Stomach smooth muscle (tissue), 2 donors: ENCODE measurements around the gene UMAD1.

Source experiments
- H3K27ac ChIP-seq: one replicate; pipeline ENCODE4 v1.7.0; 2013; ENCODE audit warnings: mild to moderate bottlenecking, low read length, inconsistent platforms
- H3K27me3 ChIP-seq, 2 donors: one replicate each; pipeline ENCODE4 v1.7.0; 2013; ENCODE audit warnings: low read length in 2 of 2; ENCODE audit not compliant: insufficient read depth in 2 of 2, control insufficient read depth in 1 of 2
- H3K36me3 ChIP-seq, 2 donors: one replicate each; pipeline ENCODE4 v1.7.0; 2013; ENCODE audit warnings: low read length in 2 of 2; ENCODE audit not compliant: control insufficient read depth in 2 of 2, insufficient read depth in 2 of 2
- H3K4me1 ChIP-seq: one replicate; pipeline ENCODE4 v1.7.0; 2013; ENCODE audit warnings: low read length; ENCODE audit not compliant: control insufficient read depth, insufficient read depth
- H3K4me3 ChIP-seq, 2 donors: one replicate each; pipeline ENCODE4 v1.7.0; 2013; ENCODE audit warnings: low read length in 2 of 2
- H3K9ac ChIP-seq, 2 donors: one replicate each; pipeline ENCODE4 v1.7.0; 2013; ENCODE audit warnings: low read length in 2 of 2, mild to moderate bottlenecking in 1 of 2
- H3K9me3 ChIP-seq, 2 donors: one replicate each; pipeline ENCODE4 v1.7.0; 2013; ENCODE audit warnings: low read length in 2 of 2; ENCODE audit not compliant: control insufficient read depth in 2 of 2
- donor health status: healthy.
- donor health status: Pancreatic carcinoma.

The UMAD1 gene

DNA sequence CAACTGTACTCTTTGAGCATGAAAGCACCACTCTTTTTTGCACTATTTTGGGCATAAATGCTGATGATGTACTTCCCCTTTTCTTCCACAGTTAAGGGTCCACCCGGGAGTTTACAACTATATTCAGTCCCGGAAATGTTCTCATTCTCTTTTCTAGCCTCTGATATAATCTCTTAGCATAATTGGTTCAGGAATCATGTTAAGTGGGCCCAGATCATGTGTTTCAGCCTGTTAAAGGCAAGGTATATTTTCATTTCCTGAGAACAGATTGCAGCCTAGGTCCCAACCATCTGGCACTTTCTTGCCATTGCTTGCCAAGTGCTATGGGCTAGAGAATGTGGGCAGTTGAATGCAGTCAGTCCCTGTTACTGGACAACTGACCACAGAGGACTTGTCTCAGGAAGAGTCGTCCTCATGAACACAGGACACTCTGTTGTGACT lies 216.6 kb downstream of the UMAD1 start:
- Histone ChIP-seq H3K9ac (no peak overlapping the region), H3K36me3 (no peaks in the 10 kb centered on the region), H3K27ac (no peak overlapping the region), H3K4me3 (no peak overlapping the region), H3K9me3 (no peaks in the 10 kb centered on the region), H3K4me1 (no peaks in the 10 kb centered on the region), H3K27me3 (no peaks in the 10 kb centered on the region)

DNA sequence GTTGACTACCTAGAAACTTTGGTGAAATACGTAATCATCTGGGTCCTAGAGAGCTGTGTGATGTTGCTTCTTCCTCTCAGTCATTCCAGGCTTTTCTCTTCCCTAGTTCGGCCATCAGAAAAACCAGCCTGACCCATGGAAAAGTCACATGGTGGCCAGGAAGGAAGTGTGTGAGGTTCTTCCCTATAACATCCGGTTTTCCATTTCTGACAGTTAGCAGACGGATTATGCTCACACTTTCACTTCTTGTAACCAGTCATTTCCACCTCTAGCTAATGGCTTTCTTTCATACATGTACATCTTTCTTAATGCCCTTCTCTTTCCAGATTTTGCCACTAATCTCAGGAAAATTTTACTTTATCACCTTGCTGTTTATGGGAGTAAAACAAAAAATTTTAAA lies 218.0 kb downstream of the UMAD1 start:
- no peaks in the 10 kb centered on the region for H3K36me3 ChIP-seq
- no peaks in the 10 kb centered on the region for H3K9me3 ChIP-seq
- no peaks in the 10 kb centered on the region for H3K27me3 ChIP-seq
- no peak overlapping the region for H3K27ac ChIP-seq
- H3K4me1 ChIP-seq: no peaks in the 10 kb centered on the region
- no peak overlapping the region for H3K9ac ChIP-seq
- H3K4me3 ChIP-seq: no peak overlapping the region

- H3K4me3 ChIP-seq: no peak overlapping the region
- H3K36me3 ChIP-seq: no peaks in the 10 kb centered on the region
- H3K9me3 ChIP-seq: no peaks in the 10 kb centered on the region
- H3K27ac ChIP-seq: no peak overlapping the region
- no peak overlapping the region for H3K9ac ChIP-seq
- H3K4me1 ChIP-seq: no peaks in the 10 kb centered on the region
- H3K27me3 ChIP-seq: no peaks in the 10 kb centered on the region
Observed at GRCh38 chr7:7859411-7859810, 218.9 kb downstream of the UMAD1 start.

DNA sequence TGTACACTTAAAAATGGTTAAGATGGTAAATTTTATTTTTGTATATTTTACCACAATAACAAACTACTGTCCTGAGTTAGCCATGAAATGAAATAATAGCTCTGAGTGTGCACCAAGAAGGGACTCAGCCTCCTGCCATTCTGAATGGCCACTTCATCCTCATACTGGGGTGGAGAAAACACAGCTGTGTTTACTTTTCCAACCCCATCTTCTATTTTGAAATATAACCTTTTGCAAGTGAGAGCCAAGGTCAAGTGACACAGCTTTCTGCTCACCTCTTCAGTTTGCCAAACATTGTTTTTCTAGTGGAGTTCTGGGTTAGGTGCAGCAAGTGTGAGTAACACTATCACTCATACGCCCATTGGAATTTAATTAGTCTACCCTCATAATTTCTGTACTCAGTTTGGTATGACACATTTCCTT lies 220.7 kb downstream of the UMAD1 start:
- Histone ChIP-seq H3K4me3 (no peak overlapping the region), H3K9me3 (no peaks in the 10 kb centered on the region), H3K36me3 (no peaks in the 10 kb centered on the region), H3K4me1 (no peaks in the 10 kb centered on the region), H3K9ac (no peak overlapping the region), H3K27me3 (no peaks in the 10 kb centered on the region), H3K27ac (no peak overlapping the region)

DNA sequence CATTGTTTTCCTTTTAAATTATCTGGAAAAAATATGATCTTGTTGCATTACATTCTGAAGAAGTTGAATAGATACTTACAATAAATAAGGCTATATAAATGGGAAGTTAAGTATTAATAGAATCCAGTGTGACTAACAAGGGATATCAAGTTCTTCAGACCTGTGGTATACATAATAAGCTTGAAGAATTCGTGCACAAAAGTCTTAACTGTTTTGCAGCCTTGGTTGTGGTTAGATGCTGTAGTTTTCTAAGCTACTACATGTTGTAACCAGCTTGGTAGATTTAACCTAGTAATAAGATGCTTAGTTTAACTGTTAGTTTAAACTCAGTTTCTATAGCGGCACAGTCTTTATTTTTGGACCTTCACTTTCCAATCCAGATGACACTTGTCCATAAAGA lies 221.8 kb downstream of the UMAD1 start:
- H3K9ac ChIP-seq: no peak overlapping the region
- no peak overlapping the region for H3K4me3 ChIP-seq
- no peaks in the 10 kb centered on the region for H3K4me1 ChIP-seq
- H3K27ac ChIP-seq: no peak overlapping the region
- H3K9me3 ChIP-seq: no peaks in the 10 kb centered on the region
- H3K27me3 ChIP-seq: no peaks in the 10 kb centered on the region
- no peaks in the 10 kb centered on the region for H3K36me3 ChIP-seq

- Histone ChIP-seq H3K9me3 (no peaks in the 10 kb centered on the region), H3K27ac (no peak overlapping the region), H3K36me3 (no peaks in the 10 kb centered on the region), H3K4me3 (no peak overlapping the region), H3K4me1 (no peaks in the 10 kb centered on the region), H3K9ac (no peak overlapping the region), H3K27me3 (no peaks in the 10 kb centered on the region)
Observed at GRCh38 chr7:7867846-7868571, 227.5 kb downstream of the UMAD1 start.

- H3K27ac ChIP-seq: no peak overlapping the region
- H3K9me3 ChIP-seq: no peaks in the 10 kb centered on the region
- H3K27me3 ChIP-seq: no peaks in the 10 kb centered on the region
- H3K36me3 ChIP-seq: no peaks in the 10 kb centered on the region
- no peak overlapping the region for H3K9ac ChIP-seq
- H3K4me3 ChIP-seq: no peak overlapping the region
- H3K4me1 ChIP-seq: no peaks in the 10 kb centered on the region
Observed at GRCh38 chr7:7868572-7868899, 228.0 kb downstream of the UMAD1 start.

GRCh38 chr7:7869036-7869435 lies 228.5 kb downstream of the UMAD1 start:
- H3K27me3 ChIP-seq: no peaks in the 10 kb centered on the region
- no peaks in the 10 kb centered on the region for H3K4me1 ChIP-seq
- no peaks in the 10 kb centered on the region for H3K36me3 ChIP-seq
- no peak overlapping the region for H3K4me3 ChIP-seq
- no peaks in the 10 kb centered on the region for H3K9me3 ChIP-seq
- H3K27ac ChIP-seq: no peak overlapping the region
- H3K9ac ChIP-seq: no peak overlapping the region

DNA sequence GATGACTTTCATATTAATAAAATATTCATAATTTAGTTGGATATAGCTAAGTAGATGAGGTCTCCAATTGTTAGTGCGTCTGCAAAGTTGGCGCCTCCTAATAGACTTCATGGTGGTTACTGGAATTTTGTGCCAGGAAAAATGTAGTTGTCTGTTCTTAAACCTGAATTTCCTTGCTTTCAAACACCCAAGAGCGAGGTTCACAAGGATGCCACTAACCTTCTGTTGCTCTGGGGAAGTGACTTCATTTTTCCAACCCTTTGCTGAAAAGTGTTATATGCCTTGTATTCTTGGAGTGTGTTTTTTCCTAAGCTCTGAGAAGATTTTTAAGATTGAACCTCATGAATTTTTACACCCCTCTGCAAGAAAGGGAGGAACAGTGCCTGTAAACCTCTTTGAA lies 229.1 kb downstream of the UMAD1 start:
- Histone ChIP-seq H3K4me1 (no peaks in the 10 kb centered on the region), H3K36me3 (no peaks in the 10 kb centered on the region), H3K9ac (no peak overlapping the region), H3K4me3 (no peak overlapping the region), H3K27ac (no peak overlapping the region), H3K27me3 (no peaks in the 10 kb centered on the region), H3K9me3 (no peaks in the 10 kb centered on the region)

DNA sequence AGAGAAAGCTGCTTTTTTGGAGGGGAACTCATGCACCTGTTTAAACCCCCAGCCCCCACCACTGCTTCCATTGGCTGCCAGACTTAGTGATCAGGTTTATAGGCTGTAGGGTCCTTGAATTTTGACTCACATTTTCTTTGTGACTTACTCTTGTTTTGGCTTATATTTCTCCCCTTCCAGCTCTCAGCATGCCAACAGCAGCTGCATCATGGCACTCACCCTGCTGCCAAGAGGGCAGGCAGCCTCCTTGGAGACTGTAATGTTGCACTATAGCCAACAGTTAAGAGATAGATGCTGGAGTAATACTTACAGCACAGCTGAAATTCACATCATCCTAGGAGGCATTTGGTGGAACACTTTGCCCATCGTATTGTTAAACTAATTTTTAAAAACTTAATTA lies 230.0 kb downstream of the UMAD1 start:
- no peak overlapping the region for H3K4me3 ChIP-seq
- H3K27ac ChIP-seq: no peak overlapping the region
- no peaks in the 10 kb centered on the region for H3K27me3 ChIP-seq
- H3K36me3 ChIP-seq: no peaks in the 10 kb centered on the region
- H3K9me3 ChIP-seq: no peaks in the 10 kb centered on the region
- no peaks in the 10 kb centered on the region for H3K4me1 ChIP-seq
- no peak overlapping the region for H3K9ac ChIP-seq

GRCh38 chr7:7876419-7876818 lies 235.9 kb downstream of the UMAD1 start:
- no peak overlapping the region for H3K27ac ChIP-seq
- H3K9me3 ChIP-seq: no peaks in the 10 kb centered on the region
- no peak overlapping the region for H3K4me3 ChIP-seq
- no peak overlapping the region for H3K9ac ChIP-seq
- no peaks in the 10 kb centered on the region for H3K36me3 ChIP-seq
- H3K27me3 ChIP-seq: no peaks in the 10 kb centered on the region
- no peaks in the 10 kb centered on the region for H3K4me1 ChIP-seq
